H9 (cell line): ENCODE data around the gene SLC51B. TPM values are rescaled to one million over a fixed set of nuclear protein-coding genes. Genes with fewer than 3 reads are reported as not detected.

Source experiments
- DNase-seq: peaks from one replicate; pipeline ENCODE4 v3.0.0-alpha.2; 2017
- H2AFZ ChIP-seq: one replicate; pipeline ENCODE4 v1.6.1; 2013; ENCODE audit warnings: mild to moderate bottlenecking, low read length, control low read depth, moderate library complexity
- H2AK5ac ChIP-seq: 2 replicates; pipeline ENCODE4 v1.6.1; 2013; ENCODE audit warnings: low read length, control low read depth, mixed read lengths; ENCODE audit not compliant: insufficient read length
- H2BK120ac ChIP-seq: one replicate; pipeline ENCODE4 v1.6.1; 2013; ENCODE audit warnings: low read depth, mild to moderate bottlenecking, low read length, control low read depth, inconsistent platforms; ENCODE audit not compliant: poor library complexity, severe bottlenecking
- H2BK12ac ChIP-seq: 2 replicates; pipeline ENCODE4 v1.6.1; 2013; ENCODE audit warnings: low read length, control low read depth, mixed read lengths, low read depth; ENCODE audit not compliant: insufficient read length
- H2BK15ac ChIP-seq: 2 replicates; pipeline ENCODE4 v1.6.1; 2013; ENCODE audit warnings: low read depth, low read length, control low read depth
- H2BK20ac ChIP-seq: one replicate; pipeline ENCODE4 v1.6.1; 2013; ENCODE audit warnings: low read depth, mild to moderate bottlenecking, low read length, control low read depth, inconsistent platforms; ENCODE audit not compliant: poor library complexity, severe bottlenecking
- H2BK5ac ChIP-seq: 2 replicates; pipeline ENCODE4 v1.6.1; 2013; ENCODE audit warnings: low read length, control low read depth, mixed read lengths; ENCODE audit not compliant: insufficient read length
- H3K14ac ChIP-seq: 2 replicates; pipeline ENCODE4 v1.6.1; 2013; ENCODE audit warnings: low read length, control low read depth; ENCODE audit not compliant: insufficient read depth
- H3K18ac ChIP-seq: 2 replicates; pipeline ENCODE4 v1.6.1; 2013; ENCODE audit warnings: low read depth, mild to moderate bottlenecking, mixed read lengths, low read length, control low read depth; ENCODE audit not compliant: insufficient read length
- H3K23ac ChIP-seq: 2 replicates; pipeline ENCODE4 v1.6.1; 2013; ENCODE audit warnings: low read length, control low read depth, mixed read lengths, low read depth; ENCODE audit not compliant: insufficient read length
- H3K23me2 ChIP-seq: 2 replicates; pipeline ENCODE4 v1.6.1; 2013; ENCODE audit warnings: low read depth, mild to moderate bottlenecking, mixed read lengths, low read length, control low read depth; ENCODE audit not compliant: insufficient read length, poor library complexity, severe bottlenecking
- H3K27ac ChIP-seq: 2 replicates; pipeline ENCODE4 v1.5.1; 2013; ENCODE audit warnings: low read length, control low read depth, mixed read lengths, low read depth; ENCODE audit not compliant: insufficient read length
- H3K27me3 ChIP-seq: 2 replicates; pipeline ENCODE4 v1.6.1; 2013; ENCODE audit warnings: low read length, control low read depth, inconsistent platforms; ENCODE audit not compliant: insufficient read depth
- H3K4ac ChIP-seq: 2 replicates; pipeline ENCODE4 v1.6.1; 2013; ENCODE audit warnings: low read depth, mild to moderate bottlenecking, control low read depth, inconsistent platforms, low read length, moderate library complexity
- H3K4me1 ChIP-seq: 2 replicates; pipeline ENCODE4 v1.6.1; 2013; ENCODE audit warnings: low read length, control low read depth, inconsistent platforms; ENCODE audit not compliant: insufficient read depth
- H3K4me2 ChIP-seq: 2 replicates; pipeline ENCODE4 v1.6.1; 2013; ENCODE audit warnings: low read length, control low read depth, mixed read lengths; ENCODE audit not compliant: insufficient read length, insufficient read depth
- H3K56ac ChIP-seq: 2 replicates; pipeline ENCODE4 v1.6.1; 2013; ENCODE audit warnings: low read depth, mild to moderate bottlenecking, mixed read lengths, low read length, control low read depth; ENCODE audit not compliant: insufficient read length
- H3K79me1 ChIP-seq: 2 replicates; pipeline ENCODE4 v1.6.1; 2013; ENCODE audit warnings: low read depth, mild to moderate bottlenecking, moderate library complexity, low read length, control low read depth, inconsistent platforms; ENCODE audit not compliant: insufficient read depth, poor library complexity, severe bottlenecking
- H3K79me2 ChIP-seq: 2 replicates; pipeline ENCODE4 v1.6.1; 2013; ENCODE audit warnings: low read length, control low read depth, inconsistent platforms; ENCODE audit not compliant: insufficient read depth
- H3K9ac ChIP-seq: 2 replicates; pipeline ENCODE4 v1.6.1; 2013; ENCODE audit warnings: low read length, control low read depth, mixed read lengths; ENCODE audit not compliant: insufficient read length; ENCODE audit errors: extremely low read depth
- H3K9me3 ChIP-seq: one replicate; pipeline ENCODE4 v1.6.1; 2013; ENCODE audit warnings: low read depth, low read length, inconsistent platforms; ENCODE audit not compliant: control insufficient read depth
- H3T11ph ChIP-seq: one replicate; pipeline ENCODE4 v1.6.1; 2013; ENCODE audit warnings: mild to moderate bottlenecking, low read length, control low read depth, inconsistent platforms
- H4K20me1 ChIP-seq: one replicate; pipeline ENCODE4 v1.6.1; 2013; ENCODE audit not compliant: control insufficient read depth, insufficient read length, insufficient read depth
- H4K5ac ChIP-seq: 2 replicates; pipeline ENCODE4 v1.6.1; 2013; ENCODE audit warnings: low read depth, mild to moderate bottlenecking, mixed read lengths, low read length, control low read depth; ENCODE audit not compliant: insufficient read length
- H4K8ac ChIP-seq: replicated peaks from 2 replicates; pipeline ENCODE4 v1.6.1; 2013; ENCODE audit warnings: low read length, control low read depth, mixed read lengths, low read depth; ENCODE audit not compliant: insufficient read length
- H4K91ac ChIP-seq: 2 replicates; pipeline ENCODE4 v1.6.1; 2013; ENCODE audit warnings: low read depth, mild to moderate bottlenecking, moderate library complexity, mixed read lengths, low read length, control low read depth; ENCODE audit not compliant: insufficient read length
- H3K27ac Mint-ChIP-seq, 3 experiments: 2 replicates in 2 of 3; 3 replicates in 1 of 3; pipeline ENCODE4 v1.8.0; 2020 to 2021; ENCODE audit warnings: mixed read lengths in 3 of 3, mild to moderate bottlenecking in 1 of 3, moderate library complexity in 1 of 3
- H3K27me3 Mint-ChIP-seq: 2 replicates; pipeline ENCODE4 v1.8.0; 2021; ENCODE audit warnings: low read depth, mild to moderate bottlenecking, moderate library complexity, mixed read lengths
- H3K36me3 Mint-ChIP-seq, 3 experiments: 2 replicates in 2 of 3; 3 replicates in 1 of 3; pipeline ENCODE4 v1.8.0; 2020 to 2021; ENCODE audit warnings: low read depth in 3 of 3, mixed read lengths in 3 of 3; ENCODE audit not compliant: insufficient read depth in 1 of 3
- H3K4me1 Mint-ChIP-seq, 2 experiments: 2 replicates each; pipeline ENCODE4 v1.8.0; 2020; ENCODE audit warnings: mixed read lengths in 2 of 2
- H3K4me3 Mint-ChIP-seq, 2 experiments: 2 replicates in 1 of 2; 3 replicates in 1 of 2; pipeline ENCODE4 v1.8.0; 2020 to 2021; ENCODE audit warnings: mild to moderate bottlenecking in 2 of 2, mixed read lengths in 2 of 2, moderate library complexity in 1 of 2
- H3K9me3 Mint-ChIP-seq, 2 experiments: 2 replicates in 1 of 2; 3 replicates in 1 of 2; pipeline ENCODE4 v1.8.0; 2020; ENCODE audit warnings: mild to moderate bottlenecking in 2 of 2, mixed read lengths in 2 of 2, moderate library complexity in 1 of 2
- WGBS: extraction: QIAGEN DNeasy Blood & Tissue Kit; methylation state at CpG from one replicate; pipeline ENCODE4 v1.1.7; 2013; ENCODE audit warnings: missing lambda C conversion rate, low lambda C conversion rate, mixed read lengths; ENCODE audit not compliant: insufficient read length; ENCODE audit errors: extremely low coverage; 5-methylcytosine and 5-hydroxymethylcytosine counted together
- total RNA-seq: library from RNA; stranded (reverse); gene quantifications from 2 replicates; pipeline ENCODE4 v1.2.1, GENCODE V29; 2021
- TF ChIP-seq, protein P1 (sequence below): fragments of 200-600 bp; sonication (generic); conservative IDR thresholded peaks from 3 replicates; pipeline ENCODE4 v1.8.0; 2021; ENCODE audit warnings: antibody characterized with exemption, mild to moderate bottlenecking

Gene SLC51B
- total RNA-seq, 1 experiment from 2014 or later, result not detected

DNA sequence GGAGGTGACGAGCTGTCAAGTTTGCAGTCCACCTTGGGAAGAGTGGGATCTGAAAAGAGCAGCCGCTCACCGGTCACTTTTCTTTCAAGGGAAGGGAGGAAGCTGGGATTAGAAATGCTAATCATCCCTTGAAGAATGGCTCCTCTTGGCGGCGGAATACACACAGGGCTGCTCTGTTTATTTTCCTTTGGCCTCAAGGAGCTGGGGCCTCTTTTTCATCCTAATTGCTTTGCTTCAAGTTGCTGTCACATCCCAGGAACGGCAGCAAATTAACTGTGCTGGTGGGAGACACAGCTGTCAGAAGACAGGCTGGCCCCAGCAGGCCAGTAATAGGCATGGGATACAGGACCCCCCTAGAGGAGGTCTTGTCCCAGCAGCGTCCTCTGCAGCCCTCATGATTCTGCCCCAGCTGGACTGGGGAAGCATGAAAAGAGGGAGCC, 38.1 kb downstream of the SLC51B start:
- H3K4me1 Mint-ChIP-seq, result peaks cover 53 to 67% of the 10 kb centered on the region in 2 experiments

More for the DNA sequence above, 38.1 kb downstream of the SLC51B start:
- H3K23me2 ChIP-seq, result no peaks in the 10 kb centered on the region
- H3K4me1 ChIP-seq, result peaks cover 16% of the 10 kb centered on the region; the same call in 1 of the 2 replicates
- no peak overlapping the region for H2BK20ac ChIP-seq
- H3K9me3 ChIP-seq, result no peaks in the 10 kb centered on the region
- H3K14ac ChIP-seq, result no peak overlapping the region
- Mint-ChIP-seq H3K27ac (peak overlapping the region in 2 of 3 experiments; percentile 88 to 91; a peak in 4 of 7 replicates), H3K27me3 (peaks cover 32% of the 10 kb centered on the region), H3K4me3 (peak overlapping the region; percentile 39 to 66), H3K36me3 (no peaks in the 10 kb centered on the region), H3K9me3 (no peaks in the 10 kb centered on the region; a peak in 2 of 5 replicates)
- DNase-seq, result peak; percentile 61
- H4K5ac ChIP-seq, result no peak overlapping the region
- no peak overlapping the region for H4K91ac ChIP-seq
- H3K18ac ChIP-seq, result no peak overlapping the region
- no peak overlapping the region for H3K56ac ChIP-seq
- no peak overlapping the region for H2BK12ac ChIP-seq
- no peak overlapping the region for H4K8ac ChIP-seq
- no peak overlapping the region for H2AK5ac ChIP-seq
- no peak overlapping the region for H2BK120ac ChIP-seq
- peak overlapping the region; percentile 32 for H3K4me2 ChIP-seq
- no CpG with 5 or more reads among the region's 7 CpGs for WGBS
- H3K9ac ChIP-seq, result no peak overlapping the region
- no peaks in the 10 kb centered on the region for H4K20me1 ChIP-seq
- H2BK5ac ChIP-seq, result no peak overlapping the region
- no peaks in the 10 kb centered on the region for H3K79me2 ChIP-seq
- H3T11ph ChIP-seq, result no peak overlapping the region
- no peaks in the 10 kb centered on the region for H3K27me3 ChIP-seq
- H3K79me1 ChIP-seq, result no peaks in the 10 kb centered on the region
- no peak overlapping the region for H3K4ac ChIP-seq
- peak overlapping the region; percentile 73 for H3K27ac ChIP-seq
- no peak overlapping the region for H2AFZ ChIP-seq
- no peak overlapping the region for H3K23ac ChIP-seq
- no peak overlapping the region for H2BK15ac ChIP-seq
- TF ChIP-seq, protein P1, sequence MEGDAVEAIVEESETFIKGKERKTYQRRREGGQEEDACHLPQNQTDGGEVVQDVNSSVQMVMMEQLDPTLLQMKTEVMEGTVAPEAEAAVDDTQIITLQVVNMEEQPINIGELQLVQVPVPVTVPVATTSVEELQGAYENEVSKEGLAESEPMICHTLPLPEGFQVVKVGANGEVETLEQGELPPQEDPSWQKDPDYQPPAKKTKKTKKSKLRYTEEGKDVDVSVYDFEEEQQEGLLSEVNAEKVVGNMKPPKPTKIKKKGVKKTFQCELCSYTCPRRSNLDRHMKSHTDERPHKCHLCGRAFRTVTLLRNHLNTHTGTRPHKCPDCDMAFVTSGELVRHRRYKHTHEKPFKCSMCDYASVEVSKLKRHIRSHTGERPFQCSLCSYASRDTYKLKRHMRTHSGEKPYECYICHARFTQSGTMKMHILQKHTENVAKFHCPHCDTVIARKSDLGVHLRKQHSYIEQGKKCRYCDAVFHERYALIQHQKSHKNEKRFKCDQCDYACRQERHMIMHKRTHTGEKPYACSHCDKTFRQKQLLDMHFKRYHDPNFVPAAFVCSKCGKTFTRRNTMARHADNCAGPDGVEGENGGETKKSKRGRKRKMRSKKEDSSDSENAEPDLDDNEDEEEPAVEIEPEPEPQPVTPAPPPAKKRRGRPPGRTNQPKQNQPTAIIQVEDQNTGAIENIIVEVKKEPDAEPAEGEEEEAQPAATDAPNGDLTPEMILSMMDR, result peak; percentile 51; the same call in 2 of the 3 replicates
